Dedifferentiated amniotic fluid mesenchymal stem cell (primary cell): ENCODE measurements around the gene NOP53.
A peak's percentile ranks its signal among the peaks of the same experiment; 100 is the strongest.
"Not testable (repeated sequence)": the region's sequence is repeated elsewhere in the genome, so short reads cannot be mapped to it uniquely, and the experiment has no call there.

Experiments used
- DNase-seq: peaks from one replicate; pipeline ENCODE4 v3.0.0-alpha.2; 2016; ENCODE audit errors: extremely low spot score

NOP53 gene

DNA sequence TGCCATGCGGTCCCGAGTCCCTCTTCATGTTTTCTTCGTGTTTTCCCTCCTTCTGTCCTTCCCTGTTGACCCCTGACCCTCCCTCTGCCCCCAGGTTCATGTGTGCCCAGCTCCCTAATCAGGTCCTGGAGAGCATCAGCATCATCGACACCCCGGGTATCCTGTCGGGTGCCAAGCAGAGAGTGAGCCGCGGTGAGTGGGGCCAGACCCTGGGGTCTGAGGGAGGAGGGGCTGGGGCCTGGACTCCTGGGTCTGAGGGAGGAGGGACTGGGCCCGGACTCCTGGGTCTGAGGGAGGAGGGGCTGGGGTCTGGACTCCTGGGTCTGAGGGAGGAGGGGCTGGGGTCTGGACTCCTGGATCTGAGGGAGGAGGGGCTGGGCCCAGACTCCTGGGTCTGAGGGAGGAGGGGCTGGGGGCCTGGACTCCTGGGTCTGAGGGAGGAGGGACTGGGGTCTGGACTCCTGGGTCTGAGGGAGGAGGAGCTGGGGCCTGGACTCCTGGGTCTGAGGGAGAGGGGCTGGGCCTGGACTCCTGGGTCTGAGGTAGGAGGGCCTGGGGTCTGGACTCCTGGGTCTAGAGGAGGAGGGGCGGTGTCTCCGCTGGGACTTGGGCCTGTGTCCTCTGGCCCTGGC lies 26.8 kb upstream of the NOP53 start:
- not testable (repeated sequence) for DNase-seq

DNA sequence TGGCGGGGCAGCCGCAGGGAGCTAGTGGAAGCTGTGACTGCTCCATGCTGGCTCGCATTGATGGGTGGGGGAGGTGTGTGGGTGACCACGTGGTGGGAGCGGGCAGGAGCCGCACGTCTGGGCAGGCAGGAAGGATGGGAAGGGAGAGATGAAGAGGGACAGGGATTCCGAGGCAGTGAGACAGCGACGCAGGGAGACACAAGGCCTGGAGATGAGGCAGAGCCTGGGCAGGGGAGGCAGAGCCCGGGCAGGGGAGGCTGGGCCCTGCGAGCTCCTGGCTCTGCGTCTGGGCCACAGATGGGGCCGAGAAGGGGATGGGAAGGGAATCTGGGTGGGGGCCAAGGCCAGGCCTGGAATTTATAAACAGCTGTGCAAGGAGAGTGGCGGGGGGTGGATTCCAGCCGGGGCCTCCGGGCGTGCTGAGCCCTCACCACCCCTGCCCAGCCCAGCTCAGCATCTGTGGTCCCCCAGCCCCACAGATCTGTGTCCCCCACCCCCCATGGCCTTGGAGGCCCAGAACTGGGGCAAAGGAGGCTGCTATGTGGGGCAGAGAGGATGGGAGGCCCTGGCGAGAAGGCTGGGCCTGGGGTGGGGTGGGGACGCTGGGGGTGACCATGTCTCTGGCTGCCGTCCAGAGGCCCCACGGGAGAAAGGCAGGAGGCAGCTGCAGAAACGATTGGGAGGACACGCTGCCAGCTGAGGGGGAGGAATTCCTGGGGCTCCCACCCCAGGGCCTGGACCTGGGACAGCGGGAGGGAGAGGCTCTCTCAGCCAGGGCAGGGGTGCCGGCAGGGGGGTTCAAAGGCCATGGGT lies 26.1 kb upstream of the NOP53 start:
- peak; percentile 95 for DNase-seq

GRCh38 chr19:47720669-47721422 lies 24.5 kb upstream of the NOP53 start:
- DNase-seq: no peak

DNA sequence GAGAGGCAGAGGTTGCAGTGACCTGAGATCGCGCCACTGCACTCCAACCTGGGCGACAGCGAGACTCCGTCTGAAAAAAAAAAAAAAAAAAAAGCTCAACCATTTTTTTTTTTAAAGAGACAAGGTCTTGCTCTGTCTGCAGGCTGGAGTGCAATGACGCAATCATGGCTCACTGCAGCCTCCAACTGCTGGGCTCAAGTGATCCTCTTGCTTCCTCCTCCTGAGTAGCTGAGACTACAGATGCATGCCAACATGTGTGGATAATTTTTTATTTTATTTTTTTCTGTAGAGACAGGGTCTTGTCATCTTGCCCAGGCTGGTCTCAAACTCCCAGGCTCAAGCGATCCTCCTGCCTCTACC lies 21.8 kb upstream of the NOP53 start:
- DNase-seq: peak; percentile 83

- DNase-seq: no peak
Observed at GRCh38 chr19:47725759-47726401, 19.5 kb upstream of the NOP53 start.

- DNase-seq: peak; percentile 50
Observed at GRCh38 chr19:47726467-47726866, 18.9 kb upstream of the NOP53 start.

DNA sequence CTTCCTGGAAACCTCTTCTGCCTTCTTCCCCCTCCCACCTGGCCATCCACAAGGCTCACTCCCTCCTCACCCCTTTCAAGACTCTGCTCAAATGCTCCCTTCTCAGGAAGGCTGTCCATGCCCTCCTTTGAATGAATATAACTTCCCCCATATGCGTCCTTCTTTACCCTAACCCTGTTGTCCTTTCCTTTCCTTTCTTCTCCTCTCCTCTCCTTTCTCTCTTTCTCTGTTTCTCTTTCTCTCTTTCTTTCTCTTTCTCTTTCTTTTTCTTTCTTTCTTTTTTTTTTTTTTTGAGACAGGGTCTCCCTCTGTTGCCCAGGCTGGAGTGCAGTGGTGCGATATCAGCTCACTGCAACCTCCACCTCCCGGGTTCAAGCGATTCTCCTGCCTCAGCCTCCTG lies 17.1 kb upstream of the NOP53 start:
- not testable (repeated sequence) for DNase-seq

DNA sequence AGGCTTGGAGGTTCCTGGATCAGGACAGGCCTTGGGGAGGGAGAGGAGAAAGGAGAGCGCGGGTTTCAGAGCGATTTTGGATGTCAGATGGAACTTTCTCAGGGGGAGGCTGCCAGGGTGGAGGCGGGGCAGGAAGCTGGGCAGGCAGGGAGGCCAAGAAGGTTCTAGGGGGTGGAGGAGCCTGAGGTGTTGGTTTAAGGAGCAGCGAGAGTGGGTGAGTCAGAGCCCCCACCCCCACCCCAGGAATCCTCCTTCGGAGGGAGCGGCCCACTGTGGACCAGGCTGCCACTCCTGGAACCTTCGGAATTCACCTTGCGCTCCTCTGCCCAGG lies 15.9 kb upstream of the NOP53 start:
- DNase-seq: peak; percentile 75

- DNase-seq: no peak
Observed at GRCh38 chr19:47729799-47730520, 15.4 kb upstream of the NOP53 start.

GRCh38 chr19:47730521-47730889 lies 14.8 kb upstream of the NOP53 start:
- no peak for DNase-seq

DNA sequence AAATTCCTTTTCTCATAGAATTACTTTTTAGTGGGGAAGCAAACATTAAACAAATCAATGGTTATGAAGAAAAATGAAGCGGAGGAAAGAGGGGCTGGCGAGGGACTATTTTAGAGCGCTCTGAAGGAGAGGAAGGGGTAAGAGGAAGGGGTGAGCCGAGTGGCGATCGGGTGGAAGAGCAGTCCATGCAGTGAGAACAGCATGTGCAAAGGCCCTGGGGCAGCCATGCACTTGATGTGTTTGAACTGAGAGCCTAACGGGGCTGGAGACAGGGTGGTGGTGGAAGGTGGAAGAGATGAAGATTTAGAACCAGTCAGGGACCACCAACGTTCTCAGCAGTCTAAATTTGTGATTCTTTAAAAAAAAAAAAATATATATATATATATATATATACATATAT lies 14.4 kb upstream of the NOP53 start:
- DNase-seq: no peak

DNA sequence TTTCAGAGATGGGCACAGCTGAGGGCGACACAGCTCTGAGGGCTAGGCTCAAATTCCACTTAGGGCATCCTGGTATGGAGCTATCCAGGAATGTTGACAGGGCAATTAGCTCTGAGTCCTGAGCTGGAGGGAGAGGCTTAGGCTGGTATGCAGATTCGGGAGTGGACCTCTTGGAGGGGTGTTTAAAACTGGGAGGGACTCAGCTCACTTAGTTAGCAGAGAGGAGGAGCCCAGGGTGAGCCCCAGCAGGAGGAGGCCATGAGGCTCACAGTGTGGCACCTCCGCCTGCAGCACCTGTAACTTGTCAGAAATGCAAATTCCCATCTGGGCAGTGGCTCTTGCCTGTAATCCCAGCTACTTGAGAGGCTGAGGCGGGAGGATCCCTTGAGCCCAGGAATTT lies 10.2 kb upstream of the NOP53 start:
- DNase-seq: no peak

GRCh38 chr19:47740866-47741519 lies 4.4 kb upstream of the NOP53 start:
- DNase-seq: no peak

GRCh38 chr19:47741544-47742140 lies 3.7 kb upstream of the NOP53 start:
- no peak for DNase-seq

GRCh38 chr19:47742634-47743033 lies 2.7 kb upstream of the NOP53 start:
- DNase-seq: no peak

DNA sequence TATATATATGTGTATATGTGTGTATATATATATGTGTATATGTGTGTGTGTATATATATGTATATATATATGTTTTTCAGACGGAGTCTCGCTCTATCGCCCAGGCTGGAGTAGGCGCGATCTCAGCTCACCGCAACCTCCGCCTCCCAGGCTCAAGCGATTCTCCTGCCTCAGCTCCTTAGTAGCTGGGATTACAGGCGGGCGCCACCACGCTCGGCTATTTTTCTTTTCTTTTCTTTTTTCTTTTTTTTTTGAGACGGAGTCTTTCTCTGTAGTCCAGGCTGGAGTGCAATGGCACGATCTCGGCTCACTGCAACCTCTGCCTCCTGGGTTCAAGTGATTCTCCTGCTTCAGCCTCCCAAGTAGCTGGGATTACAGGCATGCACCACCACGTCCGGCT lies 783 bp downstream of the NOP53 start:
- DNase-seq: not testable (repeated sequence)

DNA sequence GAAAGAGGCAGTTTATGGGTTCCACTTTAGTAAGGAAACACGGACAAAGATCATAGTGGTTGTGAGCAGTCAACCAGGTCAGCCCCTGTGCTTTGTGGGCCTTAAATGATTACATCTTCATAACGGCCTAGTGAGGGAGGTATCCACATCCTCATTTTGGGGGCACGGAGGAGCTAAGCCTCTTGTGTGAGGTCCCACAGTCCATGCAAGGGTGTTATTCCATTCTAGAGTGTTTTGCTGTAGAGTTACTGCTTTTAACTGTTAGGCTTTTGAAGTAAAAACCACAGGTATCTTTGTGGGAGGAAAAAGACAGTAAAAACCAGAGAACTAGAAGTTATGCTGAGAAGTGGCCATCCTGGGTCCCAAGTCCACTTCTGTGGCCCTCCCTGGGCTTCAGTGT lies 4.0 kb downstream of the NOP53 start:
- DNase-seq: no peak

- DNase-seq: no peak
Observed at GRCh38 chr19:47750752-47751151, 5.4 kb downstream of the NOP53 start.

GRCh38 chr19:47752440-47753211 lies 7.3 kb downstream of the NOP53 start:
- no peak for DNase-seq
